GM23248 (cell line): ENCODE results near the gene EFR3B.

Experiments used
- EZH2 ChIP-seq: fragments of 200-600 bp; sonication (generic); IDR thresholded peaks from 2 replicates; pipeline ENCODE4 v1.6.1; 2018; ENCODE audit warnings: antibody characterized with exemption, mild to moderate bottlenecking; ENCODE audit not compliant: insufficient read depth, poor library complexity, severe bottlenecking
- EZH2phosphoT487 ChIP-seq: fragments of 200-600 bp; sonication (generic); IDR thresholded peaks from 2 replicates; pipeline ENCODE4 v1.6.1; 2018; ENCODE audit warnings: antibody characterized with exemption, moderate library complexity, mild to moderate bottlenecking, low read depth; ENCODE audit not compliant: insufficient read depth

DNA sequence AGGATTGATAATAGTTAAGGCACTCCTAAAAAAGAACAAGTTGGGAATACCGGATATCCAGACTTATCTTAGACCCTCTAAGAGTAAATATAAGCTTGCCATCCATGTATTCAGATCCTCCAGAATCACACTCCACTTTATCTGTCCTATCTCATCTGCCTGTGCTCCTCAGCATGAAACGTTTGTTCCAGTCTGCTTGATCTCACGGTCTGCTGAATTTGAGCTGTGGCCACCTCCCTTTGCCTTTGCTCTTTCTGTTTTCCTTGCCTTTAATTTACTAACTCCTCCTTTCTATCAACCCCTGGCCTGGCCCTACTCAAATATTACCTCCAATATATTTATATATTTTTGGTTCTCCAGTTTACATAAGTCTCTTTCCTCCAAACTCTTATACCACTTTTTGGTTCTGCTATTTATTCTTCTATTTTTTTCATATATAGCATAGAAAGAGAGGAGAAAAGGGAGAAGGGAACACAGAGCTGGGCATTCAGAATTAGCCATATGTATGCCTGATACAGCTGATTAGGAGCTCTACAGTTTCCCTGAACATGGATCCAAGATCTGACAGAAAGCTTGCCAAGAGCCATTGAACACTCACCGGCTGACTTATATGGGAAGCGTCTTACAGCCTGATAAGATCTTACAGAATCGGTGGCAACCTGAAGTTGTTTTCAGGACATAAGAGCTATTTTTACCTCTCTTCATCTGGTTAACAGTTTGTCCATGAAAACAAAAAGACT lies 48.3 kb upstream of the EFR3B start:
- TF ChIP-seq EZH2 (no peak), EZH2phosphoT487 (no peak)
